Measurements from ENCODE around the gene SF3A2.

The SF3A2 gene

GRCh38 chr19:2207991-2208860 is 28.4 kb upstream of the SF3A2 start:
- DNase-seq (ENCODE audit: low spot score) = no peak

DNA sequence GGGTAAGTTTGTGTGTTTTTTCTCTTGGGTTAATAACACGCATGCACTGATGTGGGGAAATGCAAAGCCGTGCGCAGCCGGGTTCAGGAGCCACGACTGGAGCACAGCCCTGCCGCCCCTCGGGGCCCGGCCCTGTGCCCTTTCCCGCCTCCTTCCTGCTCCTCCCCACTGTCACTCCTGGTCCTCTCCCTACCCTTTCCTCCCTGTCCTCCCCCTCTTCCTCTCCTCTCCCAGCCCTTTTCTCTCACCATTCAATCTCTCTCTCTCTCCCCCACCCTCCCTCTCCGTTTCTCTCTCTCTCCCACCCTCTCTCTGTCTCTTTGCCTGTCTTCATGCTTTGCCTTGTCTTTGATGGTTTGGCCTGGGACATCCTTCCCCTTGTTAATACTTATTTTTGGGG is 27.6 kb upstream of the SF3A2 start:
- DNase-seq (ENCODE audit: low spot score) = no peak

GRCh38 chr19:2209408-2209807 is 27.2 kb upstream of the SF3A2 start:
- DNase-seq (ENCODE audit: low spot score) = no peak

DNA sequence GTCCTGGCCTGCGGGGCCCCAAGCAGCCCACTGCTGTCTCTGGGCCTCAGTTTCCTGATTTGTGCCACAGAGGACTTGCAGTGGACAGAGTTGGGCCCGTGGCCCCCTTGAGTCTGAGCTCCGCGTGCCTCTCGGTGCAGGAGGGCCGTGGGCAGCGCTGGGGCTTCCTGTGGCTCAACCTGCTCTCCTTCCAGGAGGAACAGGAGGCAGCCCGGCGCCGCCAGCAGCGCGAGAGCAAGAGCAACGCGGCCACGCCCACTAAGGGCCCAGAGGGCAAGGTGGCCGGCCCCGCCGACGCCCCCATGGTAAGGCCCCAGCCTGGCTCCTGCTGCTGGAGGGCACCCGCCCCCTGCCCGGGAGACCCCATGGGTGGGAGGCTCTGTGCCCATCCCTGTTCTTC is 26.4 kb upstream of the SF3A2 start:
- no peak for DNase-seq (ENCODE audit: low spot score)

DNA sequence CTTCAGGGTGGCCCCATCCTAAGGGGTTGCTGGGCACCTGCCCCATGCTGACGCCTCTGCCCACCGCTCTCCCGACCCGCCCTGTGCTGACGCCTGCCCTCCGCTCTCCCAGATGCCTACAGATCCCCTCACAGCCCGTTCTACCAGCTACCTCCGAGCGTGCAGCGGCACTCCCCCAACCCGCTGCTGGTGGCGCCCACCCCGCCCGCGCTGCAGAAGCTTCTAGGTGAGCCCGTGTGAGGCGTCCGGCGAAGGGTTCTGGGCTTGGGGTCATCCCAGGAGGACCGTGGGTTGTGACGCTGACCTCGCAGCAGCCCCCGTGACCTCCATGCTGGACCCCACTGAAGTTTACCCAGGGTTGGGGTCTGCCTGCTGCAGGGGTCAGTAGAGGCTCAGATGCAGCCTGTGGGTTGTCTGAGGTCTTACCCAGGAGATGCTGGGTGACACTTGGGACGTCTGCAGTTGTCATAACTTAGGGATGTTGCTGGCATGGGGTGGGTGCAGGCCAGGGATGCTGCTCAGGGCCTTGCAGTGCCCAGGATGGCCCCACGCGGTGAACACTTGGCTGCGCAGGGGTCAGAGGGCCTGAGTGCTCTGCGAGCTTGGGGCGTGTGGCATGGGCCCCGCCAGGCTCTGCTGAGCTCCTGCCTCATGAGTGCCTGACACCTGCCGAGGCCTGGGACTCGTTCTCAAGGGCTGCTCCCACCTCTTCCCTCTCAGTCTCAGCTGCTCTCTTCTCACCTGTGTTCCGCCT is 25.5 kb upstream of the SF3A2 start:
- no peak for DNase-seq (ENCODE audit: low spot score)

DNA sequence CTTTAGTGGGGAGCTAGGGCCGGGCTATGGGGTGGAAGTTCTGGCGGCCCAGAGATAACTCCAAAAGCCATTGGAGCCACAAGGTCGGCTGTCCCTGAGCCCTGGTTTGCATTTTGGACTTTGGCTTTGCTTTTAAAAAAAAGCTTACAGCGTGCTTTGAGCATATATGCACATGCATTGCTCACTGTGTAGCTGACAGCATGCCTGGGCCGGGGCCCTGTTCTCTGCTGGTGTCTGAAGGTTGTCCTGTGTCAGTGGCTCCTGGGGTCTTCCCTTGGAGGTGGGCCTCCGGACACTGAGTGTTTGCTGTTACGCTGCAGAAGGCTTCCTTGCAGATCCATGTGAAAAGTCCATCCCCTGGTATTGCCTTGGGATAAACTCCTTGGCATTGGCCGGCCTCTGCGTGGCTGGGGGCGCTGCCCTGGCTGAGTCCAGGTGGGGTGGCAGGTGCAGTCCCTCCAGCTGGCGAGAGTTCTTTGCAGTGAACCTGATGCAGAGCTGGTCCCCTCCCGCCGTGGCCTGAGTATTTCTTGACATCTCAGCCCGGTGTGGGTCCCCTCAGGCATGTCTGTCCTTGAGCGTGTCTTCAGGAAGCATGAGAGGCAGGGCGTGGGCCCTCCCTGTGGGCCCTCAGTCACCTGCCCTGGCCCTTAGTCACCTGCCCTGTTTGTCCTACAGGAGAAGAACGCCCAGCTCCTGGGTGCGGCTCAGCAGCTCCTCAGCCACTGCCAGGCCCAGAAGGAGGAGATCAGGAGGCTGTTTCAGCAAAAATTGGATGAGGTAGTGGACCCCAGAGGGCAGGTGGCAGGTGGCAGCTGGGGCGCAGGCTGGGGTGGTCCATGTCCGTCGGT is 23.5 kb upstream of the SF3A2 start:
- no peak for DNase-seq (ENCODE audit: low spot score)

GRCh38 chr19:2213799-2214198 is 22.8 kb upstream of the SF3A2 start:
- no peak for DNase-seq (ENCODE audit: low spot score)

- no peak for DNase-seq (ENCODE audit: low spot score)
These were observed 22.4 kb upstream of the SF3A2 start for GRCh38 chr19:2214251-2214650.

DNA sequence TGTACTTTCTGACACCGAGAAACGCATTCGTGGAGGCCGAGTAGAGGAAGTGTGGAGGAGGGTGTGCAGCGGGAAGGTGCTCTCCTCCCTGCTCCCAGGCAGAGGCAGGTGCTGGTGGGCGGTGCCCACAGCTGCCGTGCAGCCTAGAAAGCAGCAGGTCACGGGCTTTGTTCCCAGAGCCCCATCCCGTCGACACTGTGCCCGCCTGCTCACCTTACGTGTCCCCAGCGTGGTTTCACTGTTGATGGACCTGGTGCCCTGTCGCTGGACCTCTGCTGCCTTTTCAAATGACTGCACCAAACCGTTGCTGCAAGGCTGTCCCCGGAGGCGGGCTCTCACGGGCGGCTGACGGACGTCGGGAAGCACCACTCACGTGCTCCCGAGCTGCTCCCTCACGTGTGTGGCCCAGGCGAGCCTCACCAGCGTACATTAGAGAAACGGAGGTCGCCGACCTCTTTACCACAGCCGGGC is 21.3 kb upstream of the SF3A2 start:
- DNase-seq (ENCODE audit: low spot score) = no peak

DNA sequence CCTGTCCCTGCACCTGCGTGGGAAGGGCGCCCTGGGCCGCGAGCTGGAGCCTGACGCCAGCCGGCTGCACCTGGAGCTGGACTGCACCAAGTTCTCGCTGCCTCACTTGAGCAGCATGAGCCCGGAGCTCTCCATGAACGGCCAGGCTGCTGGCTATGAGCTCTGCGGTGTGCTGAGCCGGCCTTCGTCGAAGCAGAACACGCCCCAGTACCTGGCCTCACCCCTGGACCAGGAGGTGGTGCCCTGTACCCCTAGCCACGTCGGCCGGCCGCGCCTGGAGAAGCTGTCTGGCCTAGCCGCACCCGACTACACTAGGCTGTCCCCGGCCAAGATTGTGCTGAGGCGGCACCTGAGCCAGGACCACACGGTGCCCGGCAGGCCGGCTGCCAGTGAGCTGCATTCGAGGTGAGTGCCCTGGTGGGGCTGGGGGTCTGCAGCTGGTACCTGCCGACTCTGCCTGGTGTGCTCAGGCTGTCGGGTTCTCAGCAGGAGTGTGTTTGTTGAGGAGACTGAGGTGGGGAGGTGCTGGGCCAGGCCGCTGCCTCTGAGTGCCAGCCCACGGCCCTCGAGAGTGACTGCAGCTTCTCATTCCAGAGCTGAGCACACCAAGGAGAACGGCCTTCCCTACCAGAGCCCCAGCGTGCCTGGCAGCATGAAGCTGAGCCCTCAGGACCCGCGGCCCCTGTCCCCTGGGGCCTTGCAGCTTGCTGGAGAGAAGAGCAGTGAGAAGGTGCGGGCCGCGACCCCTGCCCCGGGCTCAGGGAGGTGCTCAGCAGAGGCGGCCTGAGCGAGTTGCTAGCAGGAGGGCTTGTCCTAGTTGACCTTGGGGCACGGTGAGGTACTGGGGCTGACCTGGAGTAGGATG is 20.0 kb upstream of the SF3A2 start:
- no peak for DNase-seq (ENCODE audit: low spot score)

GRCh38 chr19:2217591-2217990 is 19.0 kb upstream of the SF3A2 start:
- no peak for DNase-seq (ENCODE audit: low spot score)

DNA sequence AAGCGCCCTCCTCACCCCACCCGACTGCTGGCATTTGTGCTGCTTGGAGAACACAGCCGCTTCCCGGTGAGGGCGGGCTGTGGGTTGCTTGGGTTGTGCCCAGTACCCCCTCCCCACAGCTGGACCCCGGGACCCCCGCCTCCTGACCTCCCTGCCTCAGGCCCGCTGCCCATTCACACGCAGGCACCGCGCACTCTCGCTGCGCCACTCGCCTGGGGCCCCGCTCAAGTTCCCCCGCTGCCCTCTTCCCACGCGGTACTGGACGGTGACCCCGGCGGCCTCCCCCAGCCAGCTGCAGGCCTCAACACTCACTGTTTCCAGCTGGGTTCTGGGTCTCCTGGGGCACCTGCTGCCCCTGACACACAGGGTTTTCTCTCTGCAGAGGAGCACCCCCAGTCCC is 16.9 kb upstream of the SF3A2 start:
- no peak for DNase-seq (ENCODE audit: low spot score)

DNA sequence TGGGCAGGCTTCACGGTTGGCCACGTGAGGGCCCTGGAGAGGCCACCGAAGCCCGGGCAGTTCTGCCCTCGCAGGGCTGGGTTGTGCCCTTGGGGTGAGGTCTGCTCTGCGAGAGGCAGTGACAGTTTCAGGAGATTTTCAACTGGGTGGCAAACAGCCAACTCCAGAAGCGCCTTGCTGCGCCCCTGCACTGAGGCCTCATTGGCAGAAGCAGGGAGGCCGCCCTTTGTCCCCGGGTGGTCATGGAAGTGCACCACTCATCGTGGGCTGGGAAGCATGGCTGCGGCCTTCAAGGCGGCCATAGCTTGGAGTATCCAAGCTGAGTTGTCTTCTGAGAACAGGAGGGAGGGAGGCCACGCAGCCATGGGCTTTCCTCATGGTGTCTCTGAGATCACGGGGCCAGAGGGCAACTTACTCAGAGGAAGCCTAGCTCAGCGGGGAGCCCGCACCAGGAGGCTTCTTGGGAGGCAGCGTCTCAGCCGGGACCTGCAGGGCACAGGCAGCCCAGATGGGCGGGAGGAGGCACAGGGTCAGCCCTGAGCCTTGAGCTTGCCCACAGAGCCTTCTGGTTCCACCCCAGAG is 15.3 kb upstream of the SF3A2 start:
- DNase-seq (ENCODE audit: low spot score) = no peak

- no peak for DNase-seq (ENCODE audit: low spot score)
These were observed 14.7 kb upstream of the SF3A2 start for GRCh38 chr19:2221918-2222317.

GRCh38 chr19:2223391-2223790 is 13.2 kb upstream of the SF3A2 start:
- DNase-seq (ENCODE audit: low spot score) = no peak

GRCh38 chr19:2223959-2224358 is 12.7 kb upstream of the SF3A2 start:
- no peak for DNase-seq (ENCODE audit: low spot score)

GRCh38 chr19:2224754-2225349 is 11.8 kb upstream of the SF3A2 start:
- no peak for DNase-seq (ENCODE audit: low spot score)

DNA sequence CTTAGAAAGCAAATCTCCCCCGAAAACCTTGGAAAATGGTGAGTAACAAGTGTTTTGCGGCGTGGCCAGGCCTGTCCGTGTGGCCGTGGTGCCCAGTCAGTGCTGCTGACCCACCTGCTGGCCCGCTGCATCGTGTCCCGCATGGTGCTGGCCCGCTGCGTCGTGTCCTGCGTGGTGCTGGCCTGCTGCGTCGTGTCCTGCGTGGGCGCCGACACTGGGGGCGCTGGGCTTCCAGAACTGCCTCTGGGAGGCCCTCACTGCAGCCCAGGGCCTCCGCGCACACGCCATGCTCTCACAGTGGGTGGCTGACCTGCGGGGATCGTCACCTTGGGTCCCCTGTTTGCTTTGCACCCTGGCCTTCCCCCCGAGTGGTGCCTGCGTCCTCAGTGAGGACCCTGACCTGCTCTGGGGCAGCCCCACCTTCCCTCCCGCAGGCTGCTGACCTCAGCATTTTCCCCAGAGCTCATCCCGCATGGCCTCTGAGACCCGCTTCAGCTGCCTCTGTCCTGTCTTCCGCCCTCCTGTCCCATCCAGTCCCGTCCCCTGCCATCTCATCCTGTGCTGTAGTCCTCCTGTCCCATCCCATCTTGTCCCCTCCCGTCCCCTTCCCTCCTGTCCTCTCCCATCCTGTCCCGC is 11.1 kb upstream of the SF3A2 start:
- DNase-seq (ENCODE audit: low spot score) = no peak

GRCh38 chr19:2226051-2226839 is 10.4 kb upstream of the SF3A2 start:
- DNase-seq (ENCODE audit: low spot score) = no peak
